Measurements from ENCODE around the gene GTF3C5.

DNA sequence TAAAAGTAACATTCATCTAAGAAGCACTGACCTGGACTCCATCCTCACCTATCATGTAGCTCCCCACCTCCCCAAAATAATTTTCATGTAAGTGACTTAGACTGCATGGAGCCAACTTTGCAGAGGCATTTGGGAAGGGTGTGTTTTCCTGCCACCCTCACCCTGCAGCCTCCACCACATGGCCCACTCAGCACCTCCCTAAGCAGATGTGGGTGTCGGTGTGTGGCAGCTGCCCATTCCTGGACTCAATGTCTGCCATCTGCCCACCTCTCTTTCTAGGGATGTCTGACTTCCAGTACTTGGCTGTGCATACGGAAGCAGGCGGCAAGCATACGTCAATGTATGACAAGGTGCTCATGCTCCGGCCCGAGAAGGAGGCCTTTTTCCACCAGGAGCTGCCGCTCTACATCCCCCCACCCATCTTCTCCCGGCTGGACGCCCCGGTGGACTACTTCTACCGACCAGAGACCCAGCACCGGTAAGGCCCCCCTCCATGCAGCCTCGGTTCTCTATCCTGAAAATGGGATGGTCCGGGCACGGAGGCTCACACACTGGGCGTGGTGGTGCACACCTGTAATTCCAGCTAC is 12.7 kb downstream of the GTF3C5 start:
- TF ChIP-seq TBL1XR1 (IDR thresholded peaks at IDR 0.05; ENCODE audit: low read depth, low read length) (no peak), POLR2A (IDR thresholded peaks at IDR 0.05; ENCODE audit: low read depth, low read length) (no peak), MXI1 (IDR thresholded peaks at IDR 0.05; ENCODE audit: low read depth, low read length) (no peak), SIN3A (IDR thresholded peaks at IDR 0.05; ENCODE audit: low read depth, low read length) (no peak), ZNF274 (IDR thresholded peaks at IDR 0.05; ENCODE audit: insufficient read depth, insufficient read length) (no peak), RAD21 (IDR thresholded peaks at IDR 0.05; ENCODE audit: insufficient read depth, low read depth, low read length) (no peak)
- TF ChIP-seq, protein P1, sequence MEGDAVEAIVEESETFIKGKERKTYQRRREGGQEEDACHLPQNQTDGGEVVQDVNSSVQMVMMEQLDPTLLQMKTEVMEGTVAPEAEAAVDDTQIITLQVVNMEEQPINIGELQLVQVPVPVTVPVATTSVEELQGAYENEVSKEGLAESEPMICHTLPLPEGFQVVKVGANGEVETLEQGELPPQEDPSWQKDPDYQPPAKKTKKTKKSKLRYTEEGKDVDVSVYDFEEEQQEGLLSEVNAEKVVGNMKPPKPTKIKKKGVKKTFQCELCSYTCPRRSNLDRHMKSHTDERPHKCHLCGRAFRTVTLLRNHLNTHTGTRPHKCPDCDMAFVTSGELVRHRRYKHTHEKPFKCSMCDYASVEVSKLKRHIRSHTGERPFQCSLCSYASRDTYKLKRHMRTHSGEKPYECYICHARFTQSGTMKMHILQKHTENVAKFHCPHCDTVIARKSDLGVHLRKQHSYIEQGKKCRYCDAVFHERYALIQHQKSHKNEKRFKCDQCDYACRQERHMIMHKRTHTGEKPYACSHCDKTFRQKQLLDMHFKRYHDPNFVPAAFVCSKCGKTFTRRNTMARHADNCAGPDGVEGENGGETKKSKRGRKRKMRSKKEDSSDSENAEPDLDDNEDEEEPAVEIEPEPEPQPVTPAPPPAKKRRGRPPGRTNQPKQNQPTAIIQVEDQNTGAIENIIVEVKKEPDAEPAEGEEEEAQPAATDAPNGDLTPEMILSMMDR (IDR thresholded peaks at IDR 0.05 in 2 of 3, conservative IDR thresholded peaks at IDR 0.05 in 1 of 3; ENCODE audit: control insufficient read depth in 2 of 3, extremely low read depth in 1 of 3, insufficient read depth in 1 of 3, low read depth in 3 of 3, low read length in 3 of 3): no peak
- TF ChIP-seq, protein P2, sequence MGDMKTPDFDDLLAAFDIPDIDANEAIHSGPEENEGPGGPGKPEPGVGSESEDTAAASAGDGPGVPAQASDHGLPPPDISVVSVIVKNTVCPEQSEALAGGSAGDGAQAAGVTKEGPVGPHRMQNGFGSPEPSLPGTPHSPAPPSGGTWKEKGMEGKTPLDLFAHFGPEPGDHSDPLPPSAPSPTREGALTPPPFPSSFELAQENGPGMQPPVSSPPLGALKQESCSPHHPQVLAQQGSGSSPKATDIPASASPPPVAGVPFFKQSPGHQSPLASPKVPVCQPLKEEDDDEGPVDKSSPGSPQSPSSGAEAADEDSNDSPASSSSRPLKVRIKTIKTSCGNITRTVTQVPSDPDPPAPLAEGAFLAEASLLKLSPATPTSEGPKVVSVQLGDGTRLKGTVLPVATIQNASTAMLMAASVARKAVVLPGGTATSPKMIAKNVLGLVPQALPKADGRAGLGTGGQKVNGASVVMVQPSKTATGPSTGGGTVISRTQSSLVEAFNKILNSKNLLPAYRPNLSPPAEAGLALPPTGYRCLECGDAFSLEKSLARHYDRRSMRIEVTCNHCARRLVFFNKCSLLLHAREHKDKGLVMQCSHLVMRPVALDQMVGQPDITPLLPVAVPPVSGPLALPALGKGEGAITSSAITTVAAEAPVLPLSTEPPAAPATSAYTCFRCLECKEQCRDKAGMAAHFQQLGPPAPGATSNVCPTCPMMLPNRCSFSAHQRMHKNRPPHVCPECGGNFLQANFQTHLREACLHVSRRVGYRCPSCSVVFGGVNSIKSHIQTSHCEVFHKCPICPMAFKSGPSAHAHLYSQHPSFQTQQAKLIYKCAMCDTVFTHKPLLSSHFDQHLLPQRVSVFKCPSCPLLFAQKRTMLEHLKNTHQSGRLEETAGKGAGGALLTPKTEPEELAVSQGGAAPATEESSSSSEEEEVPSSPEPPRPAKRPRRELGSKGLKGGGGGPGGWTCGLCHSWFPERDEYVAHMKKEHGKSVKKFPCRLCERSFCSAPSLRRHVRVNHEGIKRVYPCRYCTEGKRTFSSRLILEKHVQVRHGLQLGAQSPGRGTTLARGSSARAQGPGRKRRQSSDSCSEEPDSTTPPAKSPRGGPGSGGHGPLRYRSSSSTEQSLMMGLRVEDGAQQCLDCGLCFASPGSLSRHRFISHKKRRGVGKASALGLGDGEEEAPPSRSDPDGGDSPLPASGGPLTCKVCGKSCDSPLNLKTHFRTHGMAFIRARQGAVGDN (IDR thresholded peaks at IDR 0.05): no peak
